ENCODE results near the gene IGSF1. TPM values are rescaled to one million over a fixed set of nuclear protein-coding genes. Genes with fewer than 3 reads are reported as not detected.

IGSF1 gene
- total RNA-seq: not detected in 2 replicates

GRCh38 chrX:131288738-131289511 is at the start of gene IGSF1:
IGSF1 (minus strand) TSS chrX:131289306; CDS start chrX:131286674, 2,632 bp downstream.

Other genes starting within 250 kb of the IGSF1 start
- gene ARHGAP36, start 231.0 kb downstream of the IGSF1 start, total RNA-seq: not detected in 2 replicates

Data from nasal cavity respiratory epithelium epithelial cell of viscerocranial mucosa (primary cell).